IMR-90 (cell line): ENCODE measurements around the gene SALL4. TPM values are rescaled to one million over a fixed set of nuclear protein-coding genes. Genes with fewer than 3 reads are reported as not detected.
A peak's percentile ranks its signal among the peaks of the same experiment; 100 is the strongest.

Source experiments
- ATAC-seq: fragments of 200-7000 bp; cut with Tn5 transposase; 2 replicates; pipeline ENCODE4 v1.9.1; 2020; ENCODE audit warnings: low read depth, mild to moderate bottlenecking, moderate library complexity
- BruUV-seq: library from RNA; stranded (reverse); fragments of 400-500 nt; replicated peaks from 2 replicates; lab custom pipeline; 2021; lab: Mats Ljungman, UMichigan
- CTCF ChIA-PET: fragments of 300-600 bp; formaldehyde crosslinking; extraction: SDS; loops from one replicate; lab custom pipeline; 2021; ENCODE audit warnings: antibody characterized with exemption; lab: Yijun Ruan, JAX
- POLR2A ChIA-PET: fragments of 300-600 bp; sonication (Branson Sonifier 250); formaldehyde crosslinking; loops from one replicate; lab custom pipeline; 2022; ENCODE audit warnings: antibody characterized with exemption; ENCODE audit not compliant: unreplicated experiment; lab: Charles Lee
- DNase-seq: peaks from one replicate; pipeline ENCODE4 v3.0.0; 2013
- H2AFZ ChIP-seq: replicated peaks from 2 replicates; pipeline ENCODE3; 2013; ENCODE audit warnings: low read length, mild to moderate bottlenecking; ENCODE audit not compliant: poor library complexity
- H2AK5ac ChIP-seq: 2 replicates; pipeline ENCODE4 v1.6.1; 2013; ENCODE audit warnings: low read depth, low read length, inconsistent platforms
- H2AK9ac ChIP-seq: replicated peaks from 2 replicates; pipeline ENCODE3; 2013; ENCODE audit warnings: mild to moderate bottlenecking, low read depth, low read length, moderate library complexity; ENCODE audit not compliant: poor library complexity
- H2BK120ac ChIP-seq: 2 replicates; pipeline ENCODE4 v1.6.1; 2013; ENCODE audit warnings: low read depth, low read length, inconsistent platforms
- H2BK15ac ChIP-seq: 3 replicates; pipeline ENCODE4 v1.6.1; 2013; ENCODE audit warnings: low read depth, low read length, inconsistent platforms
- H2BK20ac ChIP-seq: 2 replicates; pipeline ENCODE4 v1.6.1; 2013; ENCODE audit warnings: low read depth, mild to moderate bottlenecking, inconsistent platforms, low read length, moderate library complexity
- H2BK5ac ChIP-seq: 2 replicates; pipeline ENCODE4 v1.6.1; 2013; ENCODE audit warnings: mild to moderate bottlenecking, low read depth, low read length, inconsistent platforms; ENCODE audit not compliant: poor library complexity, severe bottlenecking
- H3K14ac ChIP-seq: replicated peaks from 2 replicates; pipeline ENCODE4 v1.6.1; 2013; ENCODE audit warnings: low read depth, low read length, inconsistent platforms
- H3K18ac ChIP-seq: 2 replicates; pipeline ENCODE4 v1.6.1; 2013; ENCODE audit warnings: low read depth, low read length, control low read depth
- H3K23ac ChIP-seq: 2 replicates; pipeline ENCODE4 v1.6.1; 2013; ENCODE audit warnings: low read depth, low read length, inconsistent platforms
- H3K27ac ChIP-seq: 2 replicates; pipeline ENCODE4 v1.5.1; 2013; ENCODE audit warnings: mild to moderate bottlenecking, control low read depth, low read length; ENCODE audit not compliant: insufficient read depth
- H3K27me3 ChIP-seq: 2 replicates; pipeline ENCODE4 v1.6.1; 2013; ENCODE audit warnings: low read length; ENCODE audit not compliant: control insufficient read depth, insufficient read depth
- H3K36me3 ChIP-seq: 2 replicates; pipeline ENCODE4 v1.6.1; 2013; ENCODE audit warnings: low read length, mixed read lengths; ENCODE audit not compliant: control insufficient read depth, insufficient read depth
- H3K4ac ChIP-seq: 2 replicates; pipeline ENCODE4 v1.6.1; 2013; ENCODE audit warnings: low read depth, low read length, inconsistent platforms
- H3K4me1 ChIP-seq: 2 replicates; pipeline ENCODE4 v1.6.1; 2013; ENCODE audit warnings: low read length, mixed read lengths; ENCODE audit not compliant: control insufficient read depth, insufficient read depth
- H3K4me2 ChIP-seq: 2 replicates; pipeline ENCODE4 v1.6.1; 2013; ENCODE audit warnings: low read depth, mild to moderate bottlenecking, control low read depth, low read length, moderate library complexity
- H3K4me3 ChIP-seq: 2 replicates; pipeline ENCODE4 v1.5.1; 2013; ENCODE audit warnings: low read depth, mild to moderate bottlenecking, control low read depth, low read length, moderate library complexity; ENCODE audit not compliant: insufficient read depth
- H3K56ac ChIP-seq: 2 replicates; pipeline ENCODE4 v1.6.1; 2013; ENCODE audit warnings: low read length, inconsistent platforms; ENCODE audit not compliant: insufficient read depth; ENCODE audit errors: extremely low read depth
- H3K79me1 ChIP-seq, 2 experiments: 2 replicates each; pipeline ENCODE4 v1.6.1; 2013; ENCODE audit warnings: low read length in 2 of 2, inconsistent platforms in 1 of 2, low read depth in 1 of 2
- H3K9ac ChIP-seq: 2 replicates; pipeline ENCODE4 v1.6.1; 2013; ENCODE audit warnings: low read depth, low read length, control low read depth
- H3K9me1 ChIP-seq: 2 replicates; pipeline ENCODE4 v1.6.1; 2013; ENCODE audit warnings: low read length, inconsistent platforms; ENCODE audit not compliant: insufficient read depth
- H3K9me3 ChIP-seq: 2 replicates; pipeline ENCODE4 v1.6.1; 2013; ENCODE audit warnings: low read length; ENCODE audit not compliant: control insufficient read depth, insufficient read depth
- H4K20me1 ChIP-seq: 2 replicates; pipeline ENCODE4 v1.6.1; 2013; ENCODE audit warnings: low read length, inconsistent platforms; ENCODE audit not compliant: insufficient read depth
- H4K5ac ChIP-seq: 2 replicates; pipeline ENCODE4 v1.6.1; 2013; ENCODE audit warnings: mild to moderate bottlenecking, low read depth, low read length, control low read depth
- H4K8ac ChIP-seq, 2 experiments: 2 replicates each; pipeline ENCODE4 v1.6.1; 2013; ENCODE audit warnings: low read depth in 2 of 2, low read length in 2 of 2, control low read depth in 1 of 2, inconsistent platforms in 1 of 2
- H4K91ac ChIP-seq: 2 replicates; pipeline ENCODE4 v1.6.1; 2013; ENCODE audit warnings: low read depth, low read length, inconsistent platforms; ENCODE audit not compliant: insufficient read depth
- BHLHE40 ChIP-seq: fragments of 150-350 bp; IDR thresholded peaks from 2 replicates; pipeline ENCODE4 v1.6.1; 2016; ENCODE audit warnings: mild to moderate bottlenecking, low read depth, low read length
- CEBPB ChIP-seq: IDR thresholded peaks from 2 replicates; pipeline ENCODE4 v1.6.1; 2012; ENCODE audit warnings: low read depth, low read length, improper control_type of control experiment
- CTCF ChIP-seq: conservative IDR thresholded peaks from 2 replicates; pipeline ENCODE4 v1.5.1; 2012; ENCODE audit warnings: mild to moderate bottlenecking, low read depth, low read length, improper control_type of control experiment
- FOS ChIP-seq: fragments of 150-350 bp; IDR thresholded peaks from 2 replicates; pipeline ENCODE4 v1.6.1; 2016; ENCODE audit warnings: low read depth, low read length
- MAFK ChIP-seq: IDR thresholded peaks from 2 replicates; pipeline ENCODE4 v1.6.1; 2012; ENCODE audit warnings: low read depth, low read length, improper control_type of control experiment
- RAD21 ChIP-seq: IDR thresholded peaks from 2 replicates; pipeline ENCODE4 v1.6.1; 2012; ENCODE audit warnings: low read length, improper control_type of control experiment
- RFX5 ChIP-seq: IDR thresholded peaks from 2 replicates; pipeline ENCODE4 v1.8.0; 2012; ENCODE audit warnings: low read depth, mild to moderate bottlenecking, low read length, moderate library complexity
- SMC3 ChIP-seq: fragments of 150-350 bp; IDR thresholded peaks from 2 replicates; pipeline ENCODE4 v1.6.1; 2016; ENCODE audit warnings: low read depth, mild to moderate bottlenecking, antibody characterized with exemption, low read length, moderate library complexity
- USF2 ChIP-seq: fragments of 150-350 bp; IDR thresholded peaks from 2 replicates; pipeline ENCODE4 v1.6.1; 2017; ENCODE audit warnings: mild to moderate bottlenecking, antibody characterized with exemption, low read length, low read depth
- WGBS, 2 experiments: methylation state at CpG; one replicate each; pipeline versions ENCODE4 v1.1.5 to v1.1.7; 2013; ENCODE audit warnings: missing lambda C conversion rate in 2 of 2; ENCODE audit not compliant: insufficient read length in 1 of 2; ENCODE audit errors: extremely low coverage in 2 of 2; 5-methylcytosine and 5-hydroxymethylcytosine counted together
- dilution Hi-C: fragments of 300-500 bp; cut with HindIII; formaldehyde crosslinking; loops from one replicate; pipeline ENCODE4 v1.14.3; 2018; ENCODE audit warnings: low sequenced_read_pairs; ENCODE audit not compliant: unreplicated experiment
- in situ Hi-C: fragments of 300-500 bp; cut with MboI; formaldehyde crosslinking; loops from 3 replicates; pipeline ENCODE4 v1.14.3; 2019; ENCODE audit warnings: low sequenced_read_pairs, inconsistent platforms, mixed read lengths
- intact Hi-C: fragments of 100-400 bp; cut with micrococcal nuclease; formaldehyde crosslinking; loops from 2 replicates; pipeline ENCODE4 v1.10.0; 2022
- polyA plus RNA-seq, 3 experiments: library from polyadenylated mRNA; depleted of rRNA; stranded (reverse); fragments of >200 nt; gene quantifications; 2 replicates each; pipeline ENCODE4 v1.2.3, GENCODE V29; 2012; ENCODE audit warnings: low replicate concordance in 1 of 3
- total RNA-seq: library from RNA; depleted of rRNA; stranded (reverse); fragments of >200 nt; gene quantifications from 2 replicates; pipeline ENCODE4 v1.2.3, GENCODE V29; 2012

SALL4 gene
- total and polyA plus RNA-seq, 2 of the 4 experiments (the other 2 are of a cell fraction): not detected

GRCh38 chr20:51811514-51812128 lies 9.3 kb upstream of the SALL4 start:
- no peak overlapping the region for H3K56ac ChIP-seq
- no peak overlapping the region for H2BK15ac ChIP-seq
- no peaks in the 10 kb centered on the region for H3K36me3 ChIP-seq
- H3K23ac ChIP-seq: no peak overlapping the region
- in situ Hi-C loops: no loop called here
- no peak overlapping the region for H3K27ac ChIP-seq
- 0 out of 2 replicates have a peak, but pooled peaks cover 2% of the 10 kb centered on the region for H3K27me3 ChIP-seq
- 25% methylated on average over 2 of the region's 8 CpGs; no CpG with 5 or more reads in 1 of the 2 experiments for WGBS, 2 experiments
- H4K8ac ChIP-seq: no peak overlapping the region
- DNase-seq: no peak
- no peaks in the 10 kb centered on the region for H4K20me1 ChIP-seq
- no peaks in the 10 kb centered on the region for H3K79me1 ChIP-seq
- 0 out of 2 replicates have a peak, but pooled peaks cover 2% of the 10 kb centered on the region for H3K4me1 ChIP-seq
- H2AK5ac ChIP-seq: no peak overlapping the region
- peak overlapping the region; percentile 25; the same call in 1 of the 2 replicates for H3K18ac ChIP-seq
- H2BK5ac ChIP-seq: no peak overlapping the region
- no peak overlapping the region for H4K91ac ChIP-seq
- no peak overlapping the region for H2AK9ac ChIP-seq
- intact Hi-C loops: no loop called here
- H3K4me3 ChIP-seq: no peak overlapping the region
- TF ChIP-seq FOS: no peak
- no peak for TF ChIP-seq CTCF
- no peak for TF ChIP-seq USF2
- no peak for TF ChIP-seq MAFK
- TF ChIP-seq CEBPB: no peak
- no peak for TF ChIP-seq RAD21
- TF ChIP-seq BHLHE40: no peak
- TF ChIP-seq RFX5: no peak
- TF ChIP-seq SMC3: no peak
- H4K5ac ChIP-seq: no peak overlapping the region
- CTCF ChIA-PET: no interaction called here
- H2BK20ac ChIP-seq: no peak overlapping the region
- H2BK120ac ChIP-seq: no peak overlapping the region
- POLR2A ChIA-PET: no interaction called here
- H3K9ac ChIP-seq: no peak overlapping the region
- H3K9me3 ChIP-seq: no peaks in the 10 kb centered on the region
- no TSS peak for BruUV-seq
- peak overlapping the region; percentile 9; the same call in 1 of the 2 replicates for H3K4me2 ChIP-seq
- no peaks in the 10 kb centered on the region for H3K9me1 ChIP-seq
- no peak overlapping the region for H3K14ac ChIP-seq
- H3K4ac ChIP-seq: no peak overlapping the region
- dilution Hi-C loops: no loop called here
- ATAC-seq: no peak
- H2AFZ ChIP-seq: no peak overlapping the region
